Astrocyte (in vitro differentiated cells and primary cell): ENCODE data around the gene CENPC. TPM values are rescaled to one million over a fixed set of nuclear protein-coding genes. Genes with fewer than 3 reads are reported as not detected.

Experiments used
- DNase-seq: peaks from one replicate; pipeline ENCODE4 v3.0.0-alpha.2; 2010; ENCODE audit warnings: low read depth
- FAIRE-seq: peaks from 2 replicates; lab custom pipeline; 2011; peaks lifted over from hg19 to GRCh38; lab: Jason Lieb, UNC
- H2AFZ ChIP-seq: 2 replicates; pipeline ENCODE4 v1.6.0; 2012; ENCODE audit warnings: low read depth, low read length, inconsistent platforms
- H3K27ac ChIP-seq: 2 replicates; pipeline ENCODE4 v1.5.1; 2011; ENCODE audit warnings: low read depth, low read length, inconsistent platforms
- H3K27me3 ChIP-seq: 2 replicates; pipeline ENCODE4 v1.6.0; 2011; ENCODE audit warnings: low read length, inconsistent platforms; ENCODE audit not compliant: insufficient read depth
- H3K36me3 ChIP-seq: 2 replicates; pipeline ENCODE4 v1.5.1; 2011; ENCODE audit warnings: low read length, inconsistent platforms; ENCODE audit not compliant: insufficient read depth
- H3K4me1 ChIP-seq: 2 replicates; pipeline ENCODE4 v1.5.1; 2011; ENCODE audit warnings: low read length, inconsistent platforms; ENCODE audit not compliant: insufficient read depth
- H3K4me2 ChIP-seq: 2 replicates; pipeline ENCODE4 v1.6.0; 2012; ENCODE audit warnings: low read length, inconsistent platforms
- H3K4me3 ChIP-seq: 2 replicates; pipeline ENCODE4 v1.5.1; 2011; ENCODE audit warnings: low read depth, mild to moderate bottlenecking, low read length, inconsistent platforms; ENCODE audit not compliant: insufficient read depth
- H3K79me2 ChIP-seq: 2 replicates; pipeline ENCODE4 v1.6.0; 2012; ENCODE audit warnings: mild to moderate bottlenecking, low read length, inconsistent platforms; ENCODE audit not compliant: insufficient read depth
- H3K9ac ChIP-seq: 2 replicates; pipeline ENCODE4 v1.6.0; 2012; ENCODE audit warnings: mild to moderate bottlenecking, low read length, inconsistent platforms
- H3K9me3 ChIP-seq: 2 replicates; pipeline ENCODE4 v1.5.1; 2012; ENCODE audit warnings: low read depth, mild to moderate bottlenecking, low read length, inconsistent platforms; ENCODE audit not compliant: insufficient read depth
- H4K20me1 ChIP-seq: 2 replicates; pipeline ENCODE4 v1.6.0; 2012; ENCODE audit warnings: low read length, inconsistent platforms; ENCODE audit not compliant: insufficient read depth
- H3K27ac Mint-ChIP-seq: one replicate; pipeline ENCODE4 v1.8.0; 2021; ENCODE audit warnings: mild to moderate bottlenecking, mixed read lengths; ENCODE audit not compliant: unreplicated experiment
- H3K27me3 Mint-ChIP-seq: one replicate; pipeline ENCODE4 v1.8.0; 2021; ENCODE audit warnings: low read depth, mixed read lengths; ENCODE audit not compliant: unreplicated experiment
- H3K36me3 Mint-ChIP-seq: one replicate; pipeline ENCODE4 v1.8.0; 2021; ENCODE audit warnings: low read depth, mixed read lengths; ENCODE audit not compliant: unreplicated experiment
- H3K4me1 Mint-ChIP-seq: one replicate; pipeline ENCODE4 v1.8.0; 2021; ENCODE audit warnings: low read depth, mixed read lengths; ENCODE audit not compliant: unreplicated experiment
- H3K4me3 Mint-ChIP-seq: one replicate; pipeline ENCODE4 v1.8.0; 2021; ENCODE audit warnings: mild to moderate bottlenecking, moderate library complexity, mixed read lengths; ENCODE audit not compliant: unreplicated experiment
- H3K9me3 Mint-ChIP-seq: one replicate; pipeline ENCODE4 v1.8.0; 2021; ENCODE audit warnings: mild to moderate bottlenecking, mixed read lengths; ENCODE audit not compliant: unreplicated experiment
- EZH2 ChIP-seq: IDR thresholded peaks from 2 replicates; pipeline ENCODE4 v1.6.1; 2012; ENCODE audit warnings: mild to moderate bottlenecking, low read length, inconsistent platforms; ENCODE audit not compliant: insufficient read depth
- total RNA-seq: library from RNA; stranded (reverse); gene quantifications from 2 replicates; pipeline ENCODE4 v1.2.1, GENCODE V29; 2021
- TF ChIP-seq, protein P1 (sequence below): IDR thresholded peaks from 2 replicates; pipeline ENCODE4 v1.5.1; 2011; ENCODE audit warnings: low read depth, mild to moderate bottlenecking, inconsistent platforms, low read length, moderate library complexity; ENCODE audit not compliant: insufficient read depth

CENPC gene
- total RNA-seq, 1 donor from 2014 or later, result 13.4 TPM

GRCh38 chr4:67452100-67452845 lies 93.0 kb downstream of the CENPC start:
- DNase-seq (peak; percentile 35), FAIRE-seq (no peak)
- H3K27ac Mint-ChIP-seq, result no peak overlapping the region
- no peak overlapping the region for H3K9ac ChIP-seq
- no peak overlapping the region for H2AFZ ChIP-seq
- H3K27ac ChIP-seq, result no peak overlapping the region
- H3K4me3 ChIP-seq, result no peak overlapping the region
- H3K4me3 Mint-ChIP-seq, result no peak overlapping the region
- peaks cover 3% of the 10 kb centered on the region for H3K9me3 Mint-ChIP-seq
- H3K36me3 Mint-ChIP-seq, result peaks cover 2% of the 10 kb centered on the region
- H3K4me1 Mint-ChIP-seq, result peaks cover 9% of the 10 kb centered on the region
- H3K4me1 ChIP-seq, result no peaks in the 10 kb centered on the region
- no peaks in the 10 kb centered on the region for H3K79me2 ChIP-seq
- H3K27me3 ChIP-seq, result no peaks in the 10 kb centered on the region
- H3K36me3 ChIP-seq, result no peaks in the 10 kb centered on the region
- H3K9me3 ChIP-seq, result no peaks in the 10 kb centered on the region
- no peaks in the 10 kb centered on the region for H4K20me1 ChIP-seq
- H3K4me2 ChIP-seq, result no peak overlapping the region
- TF ChIP-seq, protein P1, sequence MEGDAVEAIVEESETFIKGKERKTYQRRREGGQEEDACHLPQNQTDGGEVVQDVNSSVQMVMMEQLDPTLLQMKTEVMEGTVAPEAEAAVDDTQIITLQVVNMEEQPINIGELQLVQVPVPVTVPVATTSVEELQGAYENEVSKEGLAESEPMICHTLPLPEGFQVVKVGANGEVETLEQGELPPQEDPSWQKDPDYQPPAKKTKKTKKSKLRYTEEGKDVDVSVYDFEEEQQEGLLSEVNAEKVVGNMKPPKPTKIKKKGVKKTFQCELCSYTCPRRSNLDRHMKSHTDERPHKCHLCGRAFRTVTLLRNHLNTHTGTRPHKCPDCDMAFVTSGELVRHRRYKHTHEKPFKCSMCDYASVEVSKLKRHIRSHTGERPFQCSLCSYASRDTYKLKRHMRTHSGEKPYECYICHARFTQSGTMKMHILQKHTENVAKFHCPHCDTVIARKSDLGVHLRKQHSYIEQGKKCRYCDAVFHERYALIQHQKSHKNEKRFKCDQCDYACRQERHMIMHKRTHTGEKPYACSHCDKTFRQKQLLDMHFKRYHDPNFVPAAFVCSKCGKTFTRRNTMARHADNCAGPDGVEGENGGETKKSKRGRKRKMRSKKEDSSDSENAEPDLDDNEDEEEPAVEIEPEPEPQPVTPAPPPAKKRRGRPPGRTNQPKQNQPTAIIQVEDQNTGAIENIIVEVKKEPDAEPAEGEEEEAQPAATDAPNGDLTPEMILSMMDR, result no peak
- no peak for TF ChIP-seq EZH2
- H3K27me3 Mint-ChIP-seq, result no peaks in the 10 kb centered on the region

GRCh38 chr4:67451464-67451863 lies 93.8 kb downstream of the CENPC start:
- no peaks in the 10 kb centered on the region for H4K20me1 ChIP-seq
- H3K9ac ChIP-seq, result no peak overlapping the region
- H3K9me3 ChIP-seq, result no peaks in the 10 kb centered on the region
- H3K36me3 Mint-ChIP-seq, result peaks cover 2% of the 10 kb centered on the region
- no peaks in the 10 kb centered on the region for H3K27me3 Mint-ChIP-seq
- H3K4me3 Mint-ChIP-seq, result no peak overlapping the region
- no peak overlapping the region for H3K27ac Mint-ChIP-seq
- H3K4me1 Mint-ChIP-seq, result peaks cover 9% of the 10 kb centered on the region
- no peak for FAIRE-seq
- H3K36me3 ChIP-seq, result no peaks in the 10 kb centered on the region
- H3K27me3 ChIP-seq, result no peaks in the 10 kb centered on the region
- no peaks in the 10 kb centered on the region for H3K79me2 ChIP-seq
- no peak overlapping the region for H2AFZ ChIP-seq
- no peak overlapping the region for H3K4me3 ChIP-seq
- H3K27ac ChIP-seq, result no peak overlapping the region
- peaks cover 3% of the 10 kb centered on the region for H3K9me3 Mint-ChIP-seq
- H3K4me1 ChIP-seq, result no peaks in the 10 kb centered on the region
- no peak overlapping the region for H3K4me2 ChIP-seq
- TF ChIP-seq, protein P1, result no peak
- TF ChIP-seq EZH2, result no peak
- peak; percentile 36 for DNase-seq

- Histone ChIP-seq H2AFZ (no peak overlapping the region), H3K27ac (no peak overlapping the region), H3K9ac (no peak overlapping the region), H3K4me2 (no peak overlapping the region), H3K27me3 (no peaks in the 10 kb centered on the region), H3K9me3 (no peaks in the 10 kb centered on the region), H4K20me1 (no peaks in the 10 kb centered on the region), H3K36me3 (no peaks in the 10 kb centered on the region), H3K4me1 (no peaks in the 10 kb centered on the region), H3K79me2 (no peaks in the 10 kb centered on the region), H3K4me3 (no peak overlapping the region)
- Mint-ChIP-seq H3K27me3 (no peaks in the 10 kb centered on the region), H3K4me1 (peaks cover 9% of the 10 kb centered on the region), H3K9me3 (peaks cover 3% of the 10 kb centered on the region), H3K36me3 (peaks cover 2% of the 10 kb centered on the region), H3K4me3 (no peak overlapping the region), H3K27ac (no peak overlapping the region)
- DNase-seq (no peak), FAIRE-seq (no peak)
- no peak for TF ChIP-seq EZH2
- TF ChIP-seq, protein P1, result no peak
These were observed 96.7 kb downstream of the CENPC start for GRCh38 chr4:67448621-67449020.
